GM19324 (cell line): ENCODE measurements around the gene CTNNA2.

Experiments
- ATAC-seq: cut with Tn5 transposase; IDR thresholded peaks from one replicate; pipeline ENCODE4 v1.9.1; 2021; ENCODE audit warnings: mild to moderate bottlenecking, moderate library complexity; ENCODE audit not compliant: unreplicated experiment, low FRiP score

CTNNA2 gene

DNA sequence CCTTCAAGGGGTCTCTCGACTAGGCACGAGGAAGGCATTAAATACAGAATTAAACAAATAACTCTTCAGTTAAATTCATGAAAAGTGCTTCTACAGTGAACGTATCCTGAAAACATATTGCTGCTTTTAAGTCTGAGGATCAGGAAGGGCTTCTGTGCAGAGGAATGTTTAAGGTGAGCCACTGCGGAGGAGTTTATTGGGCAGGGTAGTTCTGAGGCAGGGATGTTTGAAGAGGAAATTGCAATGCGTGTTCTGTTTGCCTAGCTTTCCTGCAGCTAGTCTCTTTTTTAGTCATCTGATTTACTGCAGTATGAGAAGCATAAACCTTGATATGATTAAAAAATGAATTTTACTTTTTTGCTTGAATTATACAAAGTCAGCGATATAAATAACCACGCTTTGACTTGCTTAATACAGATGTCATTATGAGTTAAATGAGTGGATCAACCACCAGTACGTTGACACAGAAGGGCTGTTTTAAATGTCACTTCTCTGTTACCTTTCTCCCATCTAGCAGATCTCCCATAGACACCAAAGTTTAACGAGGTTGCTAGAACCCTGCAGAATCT, 98.7 kb downstream of the CTNNA2 start:
- ATAC-seq: no peak

DNA sequence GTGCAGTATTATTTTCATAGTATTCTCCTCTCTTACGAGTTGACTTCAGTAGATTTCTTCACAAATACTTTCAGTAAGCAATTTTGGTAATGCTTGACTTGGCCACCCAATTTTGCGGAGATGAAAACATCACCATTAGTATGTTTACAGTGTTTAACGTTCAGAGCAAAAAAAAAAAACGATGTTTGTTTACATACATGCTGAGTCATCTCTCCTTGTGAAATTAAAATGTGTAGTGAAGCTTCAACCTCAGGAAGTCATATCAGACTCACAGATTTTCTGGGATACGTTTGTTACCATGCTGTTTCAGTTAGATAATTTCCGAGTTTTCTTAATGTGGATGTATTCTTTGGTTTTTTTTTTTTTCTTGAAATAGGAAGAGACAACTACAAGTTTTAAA, 100.1 kb downstream of the CTNNA2 start:
- ATAC-seq: no peak

DNA sequence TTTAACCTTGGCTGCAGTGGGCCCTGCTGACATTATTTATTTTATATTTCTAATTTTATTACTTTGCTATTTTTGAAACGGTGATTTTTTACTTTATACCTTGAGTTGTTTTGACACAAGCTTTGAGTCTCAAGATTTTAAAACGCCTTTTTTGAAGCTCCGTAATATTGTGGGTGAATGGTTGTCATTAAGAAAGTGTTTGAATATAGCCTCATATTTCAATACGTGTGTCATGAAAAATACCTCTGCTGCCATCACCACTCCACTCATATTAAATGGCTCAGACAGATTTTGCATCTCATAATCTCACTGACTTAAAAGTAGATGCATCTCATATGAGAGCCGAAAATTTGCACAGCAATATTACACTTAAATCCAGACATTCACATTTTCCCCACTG, 106.6 kb downstream of the CTNNA2 start:
- ATAC-seq: no peak

DNA sequence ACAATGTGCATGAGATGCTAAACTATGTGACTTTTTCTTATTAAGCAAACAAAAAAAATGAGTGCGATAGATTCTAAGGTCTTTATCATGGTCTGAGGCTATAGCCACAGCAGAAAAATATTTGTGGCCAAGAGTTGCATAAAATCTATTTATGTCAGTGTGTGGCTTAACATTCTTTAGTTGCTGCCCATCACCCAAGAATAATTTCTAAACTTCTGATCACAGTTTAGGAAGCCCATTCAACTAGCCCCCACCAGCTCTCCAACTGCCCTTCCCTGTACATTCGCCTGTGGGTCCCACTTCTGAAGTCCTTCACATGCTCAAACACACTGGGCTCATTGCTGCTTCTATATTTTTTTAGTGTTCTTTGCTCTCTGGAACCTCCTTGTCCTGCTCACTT, 107.1 kb downstream of the CTNNA2 start:
- no peak for ATAC-seq

DNA sequence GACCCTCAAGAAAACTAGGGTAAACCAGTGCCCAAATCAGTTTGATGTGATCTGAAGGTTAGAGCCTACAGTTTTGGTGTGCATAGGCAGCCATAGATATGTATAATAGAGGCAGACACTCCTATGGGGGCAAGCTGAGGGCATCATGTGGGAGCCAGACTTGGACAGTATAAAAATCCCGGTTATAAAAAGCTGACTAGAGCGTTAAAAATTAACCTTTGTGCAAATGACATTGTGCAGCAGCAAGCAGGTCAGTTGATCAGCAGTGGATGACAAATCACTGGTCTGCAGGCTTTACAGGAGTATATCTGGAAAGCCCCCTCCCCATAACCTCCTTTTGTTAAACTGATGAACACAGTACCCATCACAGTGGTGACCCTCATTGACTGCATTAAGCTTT, 107.8 kb downstream of the CTNNA2 start:
- ATAC-seq: no peak

DNA sequence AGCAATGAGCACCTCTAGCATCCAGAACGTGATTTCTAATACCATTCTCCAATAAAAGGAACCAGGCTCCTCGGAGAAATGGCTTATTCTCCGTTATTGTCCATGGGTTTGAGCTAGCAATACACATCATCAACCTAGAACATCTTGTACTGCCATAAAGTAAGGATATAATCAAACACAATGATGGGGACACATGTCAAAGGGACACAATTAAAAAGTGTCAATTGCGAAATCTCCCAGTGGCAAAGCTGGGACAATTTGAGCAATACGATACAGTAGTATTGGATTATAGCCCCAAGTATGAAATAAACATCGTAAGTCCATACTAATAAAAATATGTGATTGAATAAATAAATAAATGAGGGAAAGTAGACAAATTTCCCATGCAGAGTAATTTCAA, 108.4 kb downstream of the CTNNA2 start:
- ATAC-seq: no peak

DNA sequence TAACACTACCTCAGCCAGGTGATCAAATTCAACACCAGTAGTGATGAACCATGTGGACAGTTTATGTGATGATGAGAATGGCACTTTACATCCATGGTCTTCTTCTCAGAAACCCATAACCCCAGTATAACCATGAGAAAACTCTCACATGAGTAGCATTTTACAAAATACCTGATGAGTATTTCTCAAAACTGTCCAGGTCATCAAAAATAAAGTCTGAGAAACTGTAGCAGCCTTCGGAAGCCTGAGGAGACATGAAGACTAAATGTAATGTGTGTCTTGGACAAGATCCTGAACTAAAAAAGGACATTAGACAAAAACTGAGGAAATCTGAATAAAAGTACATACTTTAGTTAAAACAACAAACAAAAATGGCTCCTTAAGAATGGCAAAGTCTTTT, 108.9 kb downstream of the CTNNA2 start:
- ATAC-seq: no peak

DNA sequence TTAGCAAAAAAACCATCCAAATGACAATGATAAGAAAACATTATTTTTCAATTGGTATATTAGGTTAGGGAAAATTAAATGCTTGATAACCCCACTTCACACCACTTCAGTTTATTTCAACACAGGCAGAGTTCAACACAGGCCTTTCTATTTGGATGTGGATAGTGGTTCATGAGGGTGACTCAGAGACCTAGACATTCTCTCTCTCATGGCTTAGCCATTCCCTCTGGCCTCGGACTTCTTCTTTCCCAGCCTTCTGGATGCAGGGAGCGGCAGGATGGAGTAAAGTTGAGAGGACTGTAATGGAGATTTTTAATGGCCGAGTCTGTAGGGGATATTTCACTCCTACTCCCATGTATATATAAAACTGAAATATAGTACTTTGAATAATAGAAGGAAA, 109.7 kb downstream of the CTNNA2 start:
- no peak for ATAC-seq

DNA sequence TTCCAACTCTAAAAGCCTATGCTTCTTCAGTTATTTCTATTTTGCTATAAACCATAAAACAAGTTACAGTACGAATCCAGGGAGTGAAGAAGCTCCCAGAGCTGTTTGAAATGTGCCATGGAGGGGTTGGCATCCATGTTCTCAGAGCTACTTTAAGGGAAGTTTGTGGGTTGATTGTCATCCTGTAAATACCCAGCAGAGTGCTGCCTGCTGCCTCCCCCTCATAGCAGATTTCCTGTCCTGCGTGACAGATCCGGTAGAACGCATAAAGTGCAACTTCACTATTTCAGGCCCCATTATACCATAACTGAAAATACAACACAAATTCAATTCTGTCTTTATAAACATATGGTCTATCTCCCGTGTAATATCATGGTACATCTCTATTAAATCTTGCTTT, 114.4 kb downstream of the CTNNA2 start:
- ATAC-seq: no peak

DNA sequence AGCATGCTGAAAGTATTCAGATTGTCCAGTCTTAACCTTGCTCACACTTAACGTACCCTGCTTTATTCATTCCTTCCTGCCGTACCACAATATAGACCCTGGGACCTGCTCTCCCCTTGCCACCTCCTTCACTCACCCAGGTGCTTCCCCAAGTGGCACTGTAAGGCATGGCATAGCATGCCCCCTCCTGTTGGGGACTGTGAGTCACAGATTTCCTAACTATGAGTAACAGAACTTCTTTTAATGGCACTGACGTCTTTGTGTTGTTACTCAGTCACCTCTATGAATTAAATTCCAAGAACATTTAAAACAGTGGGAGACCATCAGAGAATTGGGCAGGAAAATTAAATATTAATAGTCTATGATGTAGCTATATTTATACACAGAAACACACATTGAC, 117.2 kb downstream of the CTNNA2 start:
- no peak for ATAC-seq

DNA sequence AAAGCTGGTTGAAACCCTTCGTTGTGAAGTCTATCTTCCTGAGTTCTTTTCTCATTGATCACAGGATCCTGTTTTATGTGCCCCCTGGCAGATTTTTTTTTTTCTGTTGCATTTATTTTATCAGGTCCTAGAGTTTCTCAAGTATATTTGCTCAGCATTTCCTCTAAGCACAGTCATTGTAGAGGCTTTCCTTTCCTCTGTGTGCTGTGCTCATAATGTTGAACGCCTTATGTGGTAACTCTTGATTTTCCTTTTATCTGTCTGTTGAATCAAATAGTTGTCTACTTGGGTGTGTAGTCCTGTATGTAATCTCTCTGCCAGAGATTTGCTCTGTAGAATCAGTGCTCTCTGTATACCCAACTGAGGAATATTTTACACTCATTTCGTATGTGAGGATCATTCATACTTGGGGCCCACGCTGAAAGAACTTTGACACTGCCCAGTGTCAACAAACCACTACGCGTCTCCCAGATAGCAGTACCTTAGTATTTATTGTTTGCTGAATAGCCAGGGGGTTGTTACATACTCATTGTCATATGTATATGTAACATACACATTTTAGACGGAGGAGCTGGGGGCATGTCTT, 118.2 kb downstream of the CTNNA2 start:
- ATAC-seq: no peak

DNA sequence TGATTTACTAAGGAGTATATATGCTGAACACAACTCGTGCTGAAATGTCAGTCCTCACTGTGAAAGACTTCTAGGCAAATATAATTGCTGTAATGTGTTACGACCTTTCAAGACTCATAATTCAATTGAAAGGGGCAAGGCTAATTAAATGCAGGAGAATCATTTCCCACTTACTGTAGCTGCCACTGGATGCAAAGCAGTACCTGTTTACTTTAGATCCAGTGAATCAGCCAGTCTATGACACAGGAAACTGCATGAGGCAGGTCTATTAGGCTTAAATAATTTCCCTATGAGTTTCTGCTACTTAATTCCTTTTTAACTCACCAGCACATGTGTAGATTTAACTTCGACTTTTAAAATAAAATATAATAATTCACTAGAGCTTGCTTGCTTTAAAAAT, 125.6 kb downstream of the CTNNA2 start:
- no peak for ATAC-seq

DNA sequence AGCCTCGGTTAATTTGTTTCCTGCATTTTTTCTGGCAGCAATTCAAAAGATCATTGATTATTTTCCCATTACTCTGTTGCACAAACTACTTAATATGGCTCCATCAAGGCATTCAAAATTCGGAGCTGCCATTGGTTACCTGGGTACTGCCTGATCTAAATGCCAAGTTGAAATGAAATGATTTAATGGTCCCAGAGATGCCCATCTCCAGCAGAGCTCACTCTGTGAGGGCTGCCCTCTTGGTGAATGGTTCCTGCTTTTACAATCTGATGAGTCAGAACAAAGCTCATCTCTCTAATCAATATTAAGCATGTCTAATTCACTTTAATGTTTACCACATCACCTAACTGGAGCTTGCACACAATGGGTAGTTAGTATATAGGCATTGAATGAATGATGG, 126.1 kb downstream of the CTNNA2 start:
- no peak for ATAC-seq

DNA sequence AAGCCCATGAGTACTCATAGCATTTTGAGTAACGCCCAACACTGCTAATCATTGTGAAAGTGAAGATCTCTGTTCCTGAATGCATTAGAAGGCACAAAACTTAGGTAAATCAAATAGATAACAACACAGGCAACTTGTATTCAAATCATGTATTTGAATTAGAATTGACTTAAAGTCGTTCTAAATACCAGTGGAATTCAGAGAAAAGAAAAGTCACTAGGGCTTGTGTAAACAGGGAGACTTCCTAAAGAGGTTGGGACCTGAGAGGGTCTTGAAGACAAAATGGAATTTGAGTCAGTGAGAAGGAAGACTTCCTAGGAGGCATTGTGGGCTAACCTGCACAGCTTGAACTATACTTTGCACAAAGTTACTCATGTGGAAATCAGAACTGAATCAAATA, 127.2 kb downstream of the CTNNA2 start:
- no peak for ATAC-seq

DNA sequence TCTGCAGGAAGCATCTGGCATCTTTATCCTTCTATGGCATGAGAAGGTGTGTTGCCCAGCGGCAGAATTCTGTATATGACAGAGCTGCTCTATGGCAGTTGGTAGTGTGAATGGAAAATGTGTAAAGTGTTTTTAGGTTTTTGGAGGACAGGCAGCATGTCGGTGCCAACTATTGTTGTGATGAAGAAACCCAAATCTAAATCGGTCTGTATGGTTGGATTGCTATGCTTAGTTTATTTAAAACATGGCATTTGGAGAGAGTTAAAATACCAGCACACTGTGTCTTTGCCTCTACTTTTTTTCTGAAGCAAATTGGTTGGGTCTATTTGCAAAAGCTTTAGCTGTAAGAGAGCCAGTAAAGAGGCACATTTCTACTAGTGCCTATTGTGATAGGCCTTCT, 136.7 kb downstream of the CTNNA2 start:
- no peak for ATAC-seq

DNA sequence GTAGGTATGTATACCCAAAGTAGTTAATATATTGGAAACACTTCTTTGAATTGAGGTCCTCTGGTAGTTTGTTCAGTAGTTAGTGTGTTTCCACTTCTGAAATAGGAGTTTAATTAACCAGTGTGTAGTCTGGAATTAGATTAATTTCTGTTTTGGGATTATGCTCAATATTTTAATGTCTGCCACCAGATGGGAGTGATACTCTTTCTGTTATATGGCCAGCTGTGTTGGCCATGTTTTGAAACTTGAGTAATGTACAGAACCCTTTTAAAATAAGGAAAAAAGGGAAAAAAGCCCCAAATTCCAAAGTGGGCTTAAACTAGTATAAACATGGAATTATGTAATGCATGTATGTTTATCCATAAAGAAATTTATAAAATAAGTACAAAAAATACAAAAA, 147.7 kb downstream of the CTNNA2 start:
- ATAC-seq: no peak

DNA sequence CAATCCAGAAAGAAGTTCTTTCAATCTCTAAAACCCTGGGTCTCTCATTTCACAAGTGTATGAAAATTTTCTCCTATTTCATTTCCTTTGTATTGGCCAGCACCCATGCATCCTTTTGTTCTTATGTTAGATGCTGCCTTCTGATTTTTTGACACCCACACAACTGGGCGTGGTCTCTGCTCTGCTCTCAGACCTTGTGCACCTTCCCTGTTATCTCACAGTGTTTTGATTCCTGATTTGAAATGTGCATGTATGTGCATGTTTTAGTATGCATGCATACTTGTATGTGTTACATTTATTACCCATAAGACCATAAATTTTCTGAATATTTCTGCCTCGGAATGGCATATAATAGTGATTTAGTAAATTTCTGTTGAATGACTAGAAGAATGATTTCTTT, 152.2 kb downstream of the CTNNA2 start:
- no peak for ATAC-seq

DNA sequence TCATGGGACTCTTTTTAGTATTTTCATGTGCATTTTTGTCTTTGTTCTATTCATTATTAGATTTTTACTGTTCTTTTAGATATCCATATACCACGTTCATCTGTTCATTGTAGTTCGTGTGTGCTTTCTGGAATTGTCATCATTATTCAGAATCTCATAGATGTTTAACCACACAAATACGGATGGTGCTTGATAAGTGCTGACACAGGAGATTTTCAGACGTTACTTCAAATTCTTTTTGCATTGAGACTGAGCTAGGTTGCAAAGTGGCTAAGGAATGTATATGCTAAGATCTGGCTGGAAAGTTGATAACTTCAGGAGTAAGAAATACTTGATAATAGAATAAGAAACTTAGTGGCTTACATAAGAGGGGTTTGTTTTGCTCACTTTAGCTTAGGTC, 153.6 kb downstream of the CTNNA2 start:
- ATAC-seq: no peak

DNA sequence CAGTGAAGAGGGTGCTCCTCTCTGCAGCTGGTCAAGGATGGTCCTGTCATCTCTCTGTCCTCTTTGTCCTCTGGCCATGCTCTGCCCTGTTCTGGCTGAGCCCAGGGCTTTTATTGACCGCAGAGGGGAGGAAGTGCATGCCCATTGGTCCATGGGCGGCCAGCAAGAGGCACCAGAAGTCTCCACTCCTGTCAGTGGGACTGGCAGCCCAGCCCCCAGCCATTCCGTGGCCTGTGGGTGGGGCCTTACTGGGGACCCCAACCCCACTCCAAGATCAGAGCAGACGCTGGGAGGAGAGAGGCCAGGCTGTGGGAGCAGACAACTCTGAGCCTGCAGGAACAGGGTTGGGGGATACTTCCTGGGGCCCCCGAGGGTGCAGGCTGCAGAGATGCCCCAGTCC, 156.9 kb downstream of the CTNNA2 start:
- ATAC-seq: no peak

DNA sequence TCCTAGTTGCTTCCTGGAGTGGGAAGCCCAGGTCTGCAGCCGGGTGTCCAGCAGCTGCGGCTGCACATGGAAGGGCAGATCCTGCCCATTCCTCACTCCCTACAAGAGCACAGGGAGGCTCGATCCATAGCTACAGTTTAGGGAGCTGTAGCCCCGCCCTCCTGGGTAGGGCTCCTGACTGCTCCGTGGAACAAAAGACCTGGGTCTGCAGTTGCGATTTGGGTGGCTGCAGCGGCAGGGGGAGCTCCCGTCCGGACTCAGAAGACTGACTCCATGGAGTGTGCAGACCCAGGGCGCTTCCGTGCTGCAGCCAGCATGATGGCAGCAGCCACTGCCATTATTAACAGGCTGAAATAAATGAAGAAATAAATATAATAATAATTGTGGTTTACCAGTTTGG, 157.3 kb downstream of the CTNNA2 start:
- no peak for ATAC-seq

DNA sequence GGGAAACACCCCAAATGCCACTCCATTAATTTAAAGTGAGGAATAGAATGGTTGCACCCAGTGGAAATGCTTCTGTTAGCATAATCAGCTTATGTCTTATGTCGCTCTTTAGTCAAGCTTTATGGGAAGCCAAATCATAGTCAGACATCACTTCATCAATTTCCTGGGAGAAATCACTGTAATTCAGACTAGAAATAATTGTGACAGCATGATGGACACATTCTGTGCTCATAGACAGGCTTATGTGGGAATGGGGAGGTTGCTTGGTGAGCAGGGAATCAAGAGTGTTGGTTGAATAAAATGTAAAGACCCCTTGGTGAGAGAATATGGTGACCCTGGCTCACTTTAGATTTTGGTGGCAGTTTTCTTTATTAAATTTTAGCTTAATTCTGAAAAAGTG, 174.0 kb downstream of the CTNNA2 start:
- no peak for ATAC-seq

DNA sequence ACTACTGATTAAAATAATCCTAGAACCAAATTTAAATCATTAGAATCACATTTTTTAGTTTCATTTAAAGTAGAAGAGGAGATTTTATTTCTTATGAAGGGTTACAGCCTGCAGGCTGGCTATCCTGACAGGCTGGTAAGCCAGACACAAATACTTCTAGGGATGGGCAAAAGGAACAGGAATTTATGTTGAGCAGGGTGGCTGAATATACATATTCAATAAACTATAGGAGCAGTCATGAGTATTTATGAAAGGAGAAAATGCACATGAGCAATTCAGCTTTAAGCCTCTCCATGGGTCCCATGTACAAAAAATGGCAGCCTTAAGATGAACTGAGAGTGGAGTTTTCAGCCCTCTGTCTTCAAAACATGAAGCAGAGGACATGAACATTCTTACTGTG, 182.4 kb downstream of the CTNNA2 start:
- no peak for ATAC-seq

DNA sequence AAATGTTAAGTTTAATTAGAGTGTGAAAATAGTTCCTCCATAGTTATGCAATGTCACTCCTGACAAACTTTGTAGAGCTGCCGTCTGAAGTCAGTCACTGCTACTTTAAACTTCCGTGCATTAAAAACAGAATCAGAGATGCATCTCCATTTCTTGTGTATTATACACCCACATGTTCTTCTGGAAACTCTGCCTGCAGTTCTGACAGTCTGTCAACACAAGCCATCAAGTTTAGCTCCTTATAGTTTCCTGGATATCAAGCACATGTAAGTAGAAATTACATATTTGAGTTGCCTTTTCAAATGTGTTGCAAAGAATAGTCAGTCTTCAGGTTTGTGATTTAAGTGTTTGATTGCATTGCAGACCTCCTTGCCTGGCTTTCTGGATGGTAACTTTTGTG, 184.3 kb downstream of the CTNNA2 start:
- no peak for ATAC-seq
